ENCODE measurements around the gene SP2. TPM values are rescaled to one million over a fixed set of nuclear protein-coding genes. Genes with fewer than 3 reads are reported as not detected.

SP2 gene
- total RNA-seq, 1 donor from 2014 or later = 14.1 TPM

DNA sequence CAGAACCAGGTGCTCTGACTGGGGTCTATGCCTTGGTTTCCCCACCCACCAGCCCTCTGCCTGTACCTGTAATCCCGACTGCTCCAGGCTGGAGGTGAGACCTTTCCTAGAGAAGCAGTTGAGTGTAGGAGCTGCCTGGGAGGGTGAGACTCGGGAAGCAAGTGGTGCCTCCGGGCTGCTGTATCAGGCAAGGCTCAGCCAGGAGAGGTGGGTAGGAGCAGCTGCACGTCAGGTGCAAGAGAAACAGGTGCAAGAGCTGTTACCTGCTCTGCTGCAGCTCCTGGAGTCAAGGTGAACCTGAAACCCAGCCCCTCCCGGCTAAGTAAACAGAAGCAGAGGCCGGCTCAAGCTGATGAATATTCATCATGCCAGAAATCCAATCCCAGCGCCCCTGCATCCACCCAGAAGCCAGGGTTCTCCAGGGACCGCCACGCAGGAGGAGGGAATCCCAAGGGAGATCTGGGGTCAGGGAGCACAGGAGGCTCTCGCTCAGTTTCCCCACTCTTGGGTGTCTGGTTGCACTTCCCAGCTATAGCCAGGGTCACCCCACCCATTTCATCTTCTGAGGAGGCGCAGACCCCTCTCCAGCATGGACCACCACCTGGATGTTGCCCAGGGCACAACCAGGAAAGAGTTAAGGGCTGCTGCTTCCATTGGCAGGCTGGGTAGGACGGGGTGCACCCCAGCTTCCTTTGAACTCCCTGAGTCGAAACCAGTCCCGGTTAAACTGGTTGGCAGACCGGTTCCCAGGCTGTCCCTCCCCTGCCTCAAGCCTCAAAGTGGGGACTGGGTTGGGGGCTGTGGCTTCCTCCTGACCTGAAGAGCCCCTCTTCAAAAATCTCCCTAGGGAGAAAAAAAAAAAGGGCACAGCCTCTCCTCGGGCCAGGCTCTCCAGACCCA is 61.8 kb downstream of the SP2 start, which contains the start of gene PRR15L:
TSS of gene PRR15L (minus strand) at position 293 of the 900 bp plus-strand sequence. CDS start 4,649 bp downstream, outside the sequence.
- intact Hi-C loops (cut with micrococcal nuclease) = no loop called here
- ATAC-seq = no peak

DNA sequence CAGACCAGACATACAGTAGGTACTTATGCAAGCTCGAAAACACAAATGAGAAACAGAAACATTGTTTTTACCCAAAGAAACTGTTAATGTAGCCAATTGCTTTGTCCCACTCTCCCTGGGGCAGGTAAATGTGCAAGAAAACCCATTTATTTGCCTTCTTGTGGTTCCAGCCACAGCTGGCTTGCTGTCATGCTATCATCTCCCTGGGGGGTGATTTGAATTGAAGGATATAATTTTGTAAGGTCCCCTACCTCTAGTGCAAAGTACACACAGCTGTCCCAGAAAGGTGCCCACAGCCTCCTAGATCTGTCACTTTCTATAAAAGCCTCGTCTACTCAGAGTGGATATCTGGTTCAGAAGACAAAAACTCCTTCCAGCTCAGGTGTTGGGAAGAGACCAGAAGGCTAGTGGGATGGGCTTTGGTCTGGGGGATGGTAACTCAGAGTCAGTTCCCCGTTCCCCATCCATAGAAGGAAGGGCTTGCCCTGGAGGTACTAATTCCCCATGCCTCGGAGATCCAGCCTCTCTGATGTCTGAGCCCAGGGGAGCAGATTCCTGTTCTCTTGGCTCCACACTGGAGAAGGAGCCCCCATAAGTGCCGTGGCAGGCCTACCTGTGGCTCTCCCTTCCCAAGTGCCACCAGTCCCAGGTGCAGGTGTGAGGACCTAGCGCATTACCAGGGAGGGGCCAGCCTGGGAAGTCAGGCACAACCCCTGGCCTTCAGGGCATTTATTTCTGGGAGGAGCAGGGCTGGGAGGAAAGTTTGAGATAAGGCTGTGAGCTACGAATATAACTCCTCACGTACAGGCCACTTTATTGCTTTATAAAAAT is 64.0 kb downstream of the SP2 start:
- ATAC-seq (no peak), DNase-seq (no peak)
- intact Hi-C loops (cut with micrococcal nuclease) = no loop called here

More for the DNA sequence above, 61.8 kb downstream of the SP2 start, which contains the start of gene PRR15L:
- DNase-seq = no peak

DNA sequence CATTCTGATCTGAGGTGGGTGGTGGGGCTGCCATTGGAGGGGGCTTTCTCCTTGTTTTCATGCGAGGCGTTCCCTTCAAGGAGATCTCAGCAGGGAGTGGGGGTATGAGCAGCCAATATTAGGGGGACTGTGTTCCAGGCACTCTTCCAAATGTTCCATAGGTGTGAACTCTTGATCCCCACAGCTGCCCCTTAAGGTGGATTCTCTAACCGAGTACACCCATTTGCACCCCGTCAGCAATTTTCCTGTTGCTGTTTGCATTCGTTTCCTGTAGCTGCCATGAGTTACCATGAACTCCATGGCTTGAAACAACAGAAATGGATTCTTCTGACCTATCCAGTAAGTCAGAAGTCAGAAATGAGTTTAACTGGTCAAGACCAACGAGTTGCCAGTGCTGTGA is 65.4 kb downstream of the SP2 start:
- intact Hi-C loops (cut with micrococcal nuclease) = no loop called here
- DNase-seq = no peak
- ATAC-seq = no peak

DNA sequence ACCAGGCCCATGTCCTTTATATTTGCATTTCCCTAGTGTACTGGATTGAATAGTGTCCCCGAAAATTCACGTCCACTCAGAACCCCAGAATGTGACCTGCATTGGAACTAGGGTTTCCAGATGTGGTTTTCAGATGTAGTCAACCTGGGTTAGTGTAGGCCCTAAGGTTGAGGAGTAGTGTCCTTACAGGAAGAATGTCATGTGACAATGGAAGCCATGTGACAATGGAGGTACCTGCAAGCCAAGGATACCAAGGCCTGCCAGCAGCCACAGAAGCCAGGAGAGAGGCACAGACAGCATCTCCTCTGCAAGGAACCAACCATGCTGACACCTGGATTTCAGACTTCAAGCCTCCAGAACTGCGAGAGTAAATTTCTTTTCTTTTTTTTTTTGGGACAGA is 66.9 kb downstream of the SP2 start:
- ATAC-seq = no peak
- no peak for DNase-seq
- intact Hi-C loops (cut with micrococcal nuclease) = no loop called here

DNA sequence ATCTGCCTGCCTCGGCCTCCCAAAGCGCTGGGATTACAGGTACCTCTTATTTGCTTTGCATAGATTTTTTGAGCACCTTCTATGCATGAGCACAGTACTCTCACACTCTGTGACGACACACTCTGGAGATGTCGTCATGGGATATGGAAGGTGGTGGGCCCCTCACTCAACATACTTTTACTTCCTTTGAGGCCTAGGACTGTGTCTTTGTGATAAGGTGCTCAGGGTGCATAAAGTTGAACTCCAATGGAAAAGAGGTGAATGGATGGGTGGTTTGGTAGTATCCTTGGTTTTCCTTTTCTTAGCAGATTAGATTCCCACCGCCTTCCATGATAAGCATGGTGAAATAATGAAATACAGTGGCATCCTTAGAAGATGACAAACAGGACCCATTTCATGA is 68.8 kb downstream of the SP2 start:
- DNase-seq (no peak), ATAC-seq (no peak)
- intact Hi-C loops (cut with micrococcal nuclease) = no loop called here

DNA sequence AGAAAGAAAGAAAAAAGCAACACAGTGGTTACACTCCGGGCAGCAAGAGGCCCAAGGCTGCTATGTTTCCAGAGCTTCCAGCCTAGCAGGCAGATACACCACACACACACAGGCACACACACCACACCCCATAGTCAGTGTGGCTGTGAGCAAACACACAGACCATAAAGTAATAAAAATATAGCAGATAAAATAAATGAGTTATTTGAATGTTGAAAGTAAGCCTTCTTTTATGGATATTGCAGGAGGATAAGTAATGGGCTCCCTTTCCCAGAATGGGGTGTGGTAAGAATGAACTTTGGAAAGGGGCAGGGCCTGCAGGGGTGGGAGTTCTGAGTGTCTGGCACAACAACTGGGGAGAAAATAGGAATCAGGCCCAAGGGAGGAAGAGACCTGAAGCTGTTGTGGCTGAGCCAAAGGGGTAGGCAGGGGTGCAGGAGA is 70.1 kb downstream of the SP2 start:
- no peak for DNase-seq
- ATAC-seq = no peak
- intact Hi-C loops (cut with micrococcal nuclease) = no loop called here

DNA sequence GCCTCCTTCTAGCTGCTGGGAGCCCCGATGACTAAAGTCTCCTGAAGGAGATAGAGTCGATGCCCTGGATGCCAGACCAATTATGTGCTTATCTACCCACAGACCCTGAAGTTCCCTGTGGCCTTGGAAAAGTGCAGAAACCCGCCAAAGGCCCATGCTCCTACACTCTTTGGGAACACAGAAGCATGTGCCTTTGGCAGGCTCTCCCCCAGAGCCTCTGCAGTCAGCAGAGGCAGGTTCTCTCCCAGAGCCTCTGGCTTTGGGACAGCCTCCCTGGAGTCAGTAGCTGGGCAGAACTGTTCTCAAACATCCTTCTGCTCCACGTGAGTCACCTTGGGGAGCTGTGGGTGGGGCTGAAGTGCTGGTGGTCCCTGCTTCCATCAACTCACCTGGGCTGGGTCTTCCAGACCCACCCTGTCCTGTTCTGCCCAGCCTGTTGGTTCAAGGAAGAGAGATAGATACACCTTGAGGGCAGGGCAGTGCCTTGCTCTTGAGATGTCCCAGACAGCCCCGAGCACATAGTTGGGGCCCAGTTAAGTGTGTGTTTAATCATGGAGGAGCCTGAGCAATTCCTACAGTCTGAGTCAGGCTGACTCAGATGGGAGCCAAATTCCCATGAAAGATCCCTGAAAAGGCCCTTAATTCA is 71.7 kb downstream of the SP2 start:
- intact Hi-C loops (cut with micrococcal nuclease) = no loop called here

DNA sequence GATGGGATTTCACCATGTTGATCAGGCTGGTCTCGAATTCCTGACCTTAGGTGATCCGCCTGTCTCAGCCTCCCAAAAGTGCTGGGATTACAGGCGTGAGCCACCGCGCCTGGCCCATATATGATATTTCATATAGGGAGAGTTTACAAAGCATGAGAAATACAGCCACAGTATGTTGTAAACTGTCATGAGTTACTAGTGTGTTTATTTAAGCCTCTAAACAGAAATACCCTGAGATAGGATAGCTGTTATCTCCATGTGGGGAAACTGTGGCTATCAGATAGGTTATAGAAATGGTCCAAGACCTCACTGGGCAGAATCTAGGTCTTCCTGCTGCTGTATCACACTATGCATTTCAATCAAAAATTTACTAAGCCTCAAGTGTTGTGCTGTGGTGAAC is 72.8 kb downstream of the SP2 start:
- intact Hi-C loops (cut with micrococcal nuclease) = no loop called here
- no peak for ATAC-seq
- DNase-seq = no peak

More for the DNA sequence above, 71.7 kb downstream of the SP2 start:
- ATAC-seq = no peak
- no peak for DNase-seq

DNA sequence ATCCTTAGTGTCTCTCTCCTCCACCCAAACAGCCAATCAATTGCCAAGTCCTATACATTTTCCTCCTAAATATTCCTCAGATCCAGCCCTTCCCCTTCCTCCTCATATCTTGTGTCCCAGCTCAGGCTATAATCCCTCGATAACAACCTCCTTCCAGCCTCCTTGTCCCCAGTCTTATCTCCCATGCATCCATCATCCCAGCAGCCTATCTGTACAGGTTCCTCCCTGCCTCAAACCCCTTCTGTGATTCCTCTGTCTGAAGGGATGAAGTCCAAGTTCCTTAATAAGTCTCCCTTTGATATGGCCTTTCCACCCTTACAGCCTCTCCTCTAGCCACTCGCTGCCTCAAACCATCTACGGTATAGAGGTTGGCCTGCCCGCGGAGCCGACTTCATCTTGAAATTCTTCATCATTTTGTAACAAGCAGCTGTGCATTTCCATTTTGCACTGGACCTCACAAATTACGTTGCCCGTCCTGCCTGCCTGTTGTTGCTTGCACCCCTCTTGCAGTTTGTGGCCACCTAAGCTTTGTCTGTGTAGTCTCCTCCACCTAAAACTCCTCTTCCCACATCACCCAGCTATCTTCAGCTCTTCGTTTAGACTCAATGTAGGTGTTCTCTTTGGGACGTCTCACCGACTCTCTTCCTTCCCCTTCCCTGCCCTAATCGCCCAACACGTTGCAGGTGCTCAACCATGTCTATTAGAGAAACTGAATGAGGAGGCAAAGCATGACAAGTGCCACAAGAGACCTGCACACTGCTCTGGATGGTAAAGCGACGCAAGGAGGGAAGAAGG is 74.1 kb downstream of the SP2 start:
- intact Hi-C loops (cut with micrococcal nuclease) = no loop called here
- no peak for DNase-seq
- no peak for ATAC-seq

DNA sequence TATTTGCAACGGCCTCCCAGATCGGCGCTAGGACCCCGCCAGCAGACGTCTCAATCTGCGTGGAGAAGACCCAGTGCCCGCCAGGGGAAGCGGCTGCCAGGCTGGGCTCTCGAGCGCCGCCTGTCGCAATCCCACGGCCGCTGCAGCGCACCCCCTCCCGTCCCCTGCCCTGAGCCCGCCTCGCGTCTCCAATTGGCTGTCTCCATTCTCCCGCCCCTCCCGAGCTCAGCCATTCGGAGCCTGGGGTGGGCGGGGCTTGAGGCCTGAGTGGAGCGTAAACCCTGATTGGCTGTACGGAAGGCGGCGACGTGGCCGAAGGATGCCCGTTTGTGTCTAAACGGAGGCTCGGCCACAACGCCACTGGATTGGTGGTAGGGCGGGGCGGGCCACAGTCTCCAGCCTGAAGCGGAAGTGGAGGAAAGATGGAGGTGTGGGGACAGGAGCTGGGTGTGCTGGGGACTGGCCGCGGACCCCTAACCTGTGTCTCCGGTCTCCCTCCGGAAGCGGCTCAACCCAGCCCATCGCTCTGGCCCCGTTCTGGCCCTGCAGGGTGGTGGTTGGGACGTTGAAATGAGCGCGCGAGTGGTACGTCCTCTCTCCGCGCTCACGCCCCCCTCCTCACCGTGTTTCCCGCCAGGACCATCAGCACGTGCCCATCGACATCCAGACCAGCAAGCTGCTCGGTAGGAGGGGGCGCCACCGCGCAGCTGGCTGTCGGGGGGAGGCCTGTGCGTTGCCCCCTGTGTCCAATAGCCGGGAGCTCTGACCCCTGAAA is 74.9 kb downstream of the SP2 start, which contains the start of gene CDK5RAP3:
TSS of gene CDK5RAP3 (plus strand) at position 389 of the 775 bp plus-strand sequence. CDS start at position 423, 34 bp downstream.
- intact Hi-C loops (cut with micrococcal nuclease) = no loop called here
- peak; percentile 99 for ATAC-seq
- peak; percentile 100 for DNase-seq

DNA sequence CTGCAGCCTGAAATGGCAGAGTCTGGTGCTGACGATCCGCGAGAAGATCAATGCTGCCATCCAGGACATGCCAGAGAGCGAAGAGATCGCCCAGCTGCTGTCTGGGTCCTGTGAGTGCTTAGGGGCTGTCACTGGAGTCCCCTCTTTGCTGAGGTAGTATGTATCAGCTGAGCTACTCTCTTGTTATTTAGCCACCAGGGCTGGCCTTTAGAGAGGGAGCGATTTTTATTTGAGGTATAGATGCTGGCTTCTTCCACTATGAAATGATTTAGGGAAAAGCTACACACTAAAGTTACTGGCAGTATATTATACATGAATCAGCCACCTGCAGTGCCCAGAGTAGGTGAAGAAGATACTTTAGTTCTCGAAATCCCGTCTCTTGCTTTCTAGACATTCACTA is 77.5 kb downstream of the SP2 start:
- intact Hi-C loops (cut with micrococcal nuclease) = no loop called here
- DNase-seq = no peak
- no peak for ATAC-seq

DNA sequence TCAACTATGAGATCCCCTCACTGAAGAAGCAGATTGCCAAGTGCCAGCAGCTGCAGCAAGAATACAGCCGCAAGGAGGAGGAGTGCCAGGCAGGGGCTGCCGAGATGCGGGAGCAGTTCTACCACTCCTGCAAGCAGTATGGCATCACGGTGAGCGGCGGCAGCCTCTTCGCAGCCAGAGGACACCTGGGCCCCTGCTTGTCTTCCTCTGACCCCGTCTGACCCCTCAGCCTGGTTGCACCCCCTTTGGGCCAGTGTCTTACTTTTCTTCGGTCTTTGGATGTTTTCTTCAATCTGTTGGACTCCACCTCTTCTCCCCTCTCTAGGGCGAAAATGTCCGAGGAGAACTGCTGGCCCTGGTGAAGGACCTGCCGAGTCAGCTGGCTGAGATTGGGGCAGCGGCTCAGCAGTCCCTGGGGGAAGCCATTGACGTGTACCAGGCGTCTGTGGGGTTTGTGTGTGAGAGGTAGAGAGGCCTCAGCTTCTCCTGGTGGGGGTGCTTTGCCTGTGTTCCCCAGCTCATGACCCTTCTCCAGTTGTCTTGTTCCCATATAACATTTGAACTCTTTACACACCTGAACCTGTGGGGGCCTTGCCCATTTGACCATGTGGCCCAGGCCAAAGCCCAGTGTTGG is 79.3 kb downstream of the SP2 start:
- intact Hi-C loops (cut with micrococcal nuclease) = no loop called here
- ATAC-seq = no peak
- DNase-seq = no peak

DNA sequence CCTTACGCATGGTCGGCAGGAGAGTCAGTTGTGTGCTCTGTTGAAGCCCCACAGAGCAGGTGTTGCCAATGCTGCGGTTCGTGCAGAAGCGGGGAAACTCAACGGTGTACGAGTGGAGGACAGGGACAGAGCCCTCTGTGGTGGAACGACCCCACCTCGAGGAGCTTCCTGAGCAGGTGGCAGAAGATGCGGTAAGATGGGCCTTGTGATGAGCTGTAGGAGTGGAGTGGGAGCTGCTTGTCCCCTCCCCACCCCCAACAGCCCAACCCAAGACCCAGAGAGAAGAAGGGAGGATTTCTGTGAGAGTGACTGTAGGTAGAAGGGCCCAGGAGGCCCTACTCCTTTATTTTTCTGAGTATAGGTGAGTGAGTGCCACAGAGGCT is 79.8 kb downstream of the SP2 start:
- DNase-seq = no peak
- intact Hi-C loops (cut with micrococcal nuclease) = no loop called here
- no peak for ATAC-seq

DNA sequence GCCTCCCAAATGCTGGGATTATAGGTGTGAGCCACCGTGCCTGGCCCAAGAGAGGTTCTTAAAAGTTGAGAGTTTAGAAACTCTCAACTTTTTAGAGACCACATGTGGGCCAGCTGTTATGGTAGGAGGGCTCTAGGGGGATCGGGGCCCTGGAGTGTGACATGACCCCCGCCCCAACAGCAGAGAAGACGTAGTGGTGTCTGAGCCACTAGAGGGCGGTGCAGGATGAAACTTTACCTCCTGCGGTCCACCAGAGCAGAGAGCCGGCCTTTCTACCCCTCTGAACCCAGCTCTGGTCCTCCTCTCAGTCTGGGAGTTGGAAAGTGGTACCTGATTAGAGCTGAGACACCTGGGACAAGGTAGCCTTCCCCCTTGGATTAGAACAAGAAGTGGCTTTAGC is 82.3 kb downstream of the SP2 start:
- DNase-seq = peak; percentile 68

More for the DNA sequence above, 82.3 kb downstream of the SP2 start:
- peak; percentile 74 for ATAC-seq
- intact Hi-C loops (cut with micrococcal nuclease) = loop anchor here (2.0 kb wide), 1 partner anchor 40 kb away; no protein-coding TSS in a partner anchor
